Lower leg skin (tissue), 3 donors: ENCODE results near the gene RBKS.

ENCODE experiments used
- CTCF ChIP-seq, 3 donors: fragments of 450-650 bp; IDR thresholded peaks; one replicate each; pipeline ENCODE4 v1.5.1; 2016; ENCODE audit warnings: antibody characterized with exemption in 3 of 3, mild to moderate bottlenecking in 3 of 3, moderate library complexity in 2 of 3
- POLR2A ChIP-seq, 2 donors: fragments of 450-650 bp; IDR thresholded peaks; one replicate each; pipeline ENCODE4 v1.6.1; 2016 to 2017; ENCODE audit warnings: antibody characterized with exemption in 2 of 2, mild to moderate bottlenecking in 1 of 2, moderate library complexity in 1 of 2

- TF ChIP-seq CTCF (IDR thresholded peaks at IDR 0.05), result no peak
- TF ChIP-seq POLR2A (IDR thresholded peaks at IDR 0.05), result no peak
Observed at GRCh38 chr2:27741673-27742072, 148.5 kb downstream of the RBKS start.
